ENCODE data around the gene FTSJ1.
"Not testable (repeated sequence)": the region's sequence is repeated elsewhere in the genome, so short reads cannot be mapped to it uniquely, and the experiment has no call there.

FTSJ1 gene

GRCh38 chrX:48475774-48476577 lies at the start of gene FTSJ1:
TSS of gene FTSJ1 (plus strand) at chrX:48476199. CDS start at chrX:48478048, 1,849 bp downstream.
- DNase-seq (ENCODE audit: low read depth in 3 of 3) = peak; percentile 58 to 81 (median 79)

- DNase-seq (ENCODE audit: low read depth in 3 of 3) = not testable (repeated sequence)
Observed at GRCh38 chrX:48427027-48427716, 48.8 kb upstream of the FTSJ1 start.

- DNase-seq (ENCODE audit: low read depth in 3 of 3) = not testable (repeated sequence)
Observed at GRCh38 chrX:48429606-48430005, 46.4 kb upstream of the FTSJ1 start.

DNA sequence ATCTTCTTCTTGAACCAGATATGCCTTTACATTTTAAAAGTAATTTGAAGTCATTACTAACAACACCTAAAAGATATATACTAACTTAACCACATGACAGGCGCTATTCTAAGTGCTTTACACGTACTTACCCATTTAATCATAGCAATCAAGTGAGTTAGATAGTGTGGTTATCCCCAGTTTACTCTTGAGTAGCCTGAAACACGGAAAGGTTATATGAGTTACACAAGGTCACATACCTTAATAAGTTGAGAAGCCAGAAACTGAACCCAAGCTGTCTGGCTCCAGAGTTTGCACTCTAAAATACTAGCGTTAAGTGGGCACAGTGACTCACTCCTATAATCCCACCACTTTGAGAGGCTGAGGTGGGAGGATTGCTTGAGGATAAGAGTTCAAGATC lies 45.8 kb upstream of the FTSJ1 start:
- DNase-seq (ENCODE audit: low read depth in 3 of 3) = not testable (repeated sequence)

- DNase-seq (ENCODE audit: low read depth in 3 of 3) = not testable (repeated sequence)
Observed at GRCh38 chrX:48433713-48434112, 42.3 kb upstream of the FTSJ1 start.

- not testable (repeated sequence) for DNase-seq (ENCODE audit: low read depth in 3 of 3)
Observed at GRCh38 chrX:48447201-48447600, 28.8 kb upstream of the FTSJ1 start.

DNA sequence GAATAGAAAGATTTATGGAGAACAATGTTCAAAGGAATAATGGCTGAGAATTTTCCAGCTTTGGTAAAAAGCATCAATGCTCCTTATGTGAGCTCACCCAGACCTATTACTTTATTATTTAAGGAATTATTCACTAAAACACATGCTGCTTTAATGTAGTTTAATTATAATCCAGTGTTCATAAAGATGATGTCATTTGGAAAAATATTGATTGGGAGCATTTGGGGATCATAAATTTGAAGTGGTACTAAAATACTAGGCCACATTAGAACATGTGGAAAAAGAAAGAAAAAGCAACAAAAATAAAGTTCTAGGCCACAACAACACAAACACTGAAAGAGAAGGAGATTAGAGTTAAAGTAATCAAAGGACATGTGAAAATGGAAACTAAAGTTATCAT lies 25.9 kb upstream of the FTSJ1 start:
- DNase-seq (ENCODE audit: low read depth in 3 of 3) = no peak

- no peak for DNase-seq (ENCODE audit: low read depth in 3 of 3)
Observed at GRCh38 chrX:48451708-48452107, 24.3 kb upstream of the FTSJ1 start.

DNA sequence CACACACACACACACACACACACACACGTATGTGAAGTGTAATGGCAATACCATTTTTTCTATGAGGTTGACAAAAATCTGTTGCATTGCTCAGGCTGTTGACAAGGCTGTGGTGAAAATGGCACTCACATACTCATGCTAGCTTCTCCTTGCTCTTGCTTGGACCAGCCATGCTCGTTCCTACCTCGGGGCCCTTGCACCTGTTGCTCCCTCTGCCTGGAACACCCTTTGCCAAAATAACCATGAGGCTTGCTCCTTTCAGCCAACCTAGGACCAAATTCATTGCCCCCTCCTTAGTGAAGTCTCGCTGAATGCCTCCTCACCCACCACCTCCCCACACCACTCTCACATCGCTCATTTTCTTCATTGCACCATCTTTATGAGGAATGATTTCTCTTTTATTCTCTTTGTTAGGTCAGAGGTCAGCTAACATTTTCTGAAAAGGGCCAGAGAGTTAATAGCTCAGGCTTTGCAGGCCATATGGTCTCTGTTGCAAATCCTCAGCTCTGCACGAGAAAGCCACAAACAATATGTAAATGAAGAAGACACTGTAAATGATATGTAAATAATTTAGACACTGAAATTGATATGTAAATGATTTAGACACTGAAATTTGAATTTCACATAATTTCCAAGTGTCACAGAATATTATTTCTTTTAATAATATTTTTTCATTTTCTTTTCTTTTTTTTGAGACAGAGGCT lies 19.2 kb upstream of the FTSJ1 start:
- DNase-seq (ENCODE audit: low read depth in 3 of 3) = no peak

- no peak for DNase-seq (ENCODE audit: low read depth in 3 of 3)
Observed at GRCh38 chrX:48458711-48459110, 17.3 kb upstream of the FTSJ1 start.

DNA sequence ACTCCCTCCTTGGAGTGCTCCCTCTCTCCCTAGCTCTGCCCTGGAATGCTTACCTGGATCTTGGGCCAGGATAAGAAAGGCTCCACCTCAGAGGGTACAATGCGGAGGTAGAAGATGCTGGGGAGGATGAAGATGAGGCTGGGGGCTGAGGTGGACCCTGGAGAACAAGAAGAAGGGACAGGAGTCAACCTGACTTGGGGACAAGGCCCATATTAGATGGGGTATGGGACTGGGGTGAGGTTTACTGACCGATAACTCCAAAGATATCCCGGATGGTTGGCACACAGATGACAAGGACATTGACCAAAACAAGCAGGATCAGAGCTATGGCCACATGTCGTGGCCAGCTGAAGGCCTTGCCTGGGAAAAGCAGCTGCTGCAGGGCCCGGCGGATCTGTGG lies 16.5 kb upstream of the FTSJ1 start:
- no peak for DNase-seq (ENCODE audit: low read depth in 3 of 3)

- no peak for DNase-seq (ENCODE audit: low read depth in 3 of 3)
Observed at GRCh38 chrX:48460031-48460430, 16.0 kb upstream of the FTSJ1 start.

GRCh38 chrX:48460606-48461005 lies 15.4 kb upstream of the FTSJ1 start:
- DNase-seq (ENCODE audit: low read depth in 3 of 3) = no peak

DNA sequence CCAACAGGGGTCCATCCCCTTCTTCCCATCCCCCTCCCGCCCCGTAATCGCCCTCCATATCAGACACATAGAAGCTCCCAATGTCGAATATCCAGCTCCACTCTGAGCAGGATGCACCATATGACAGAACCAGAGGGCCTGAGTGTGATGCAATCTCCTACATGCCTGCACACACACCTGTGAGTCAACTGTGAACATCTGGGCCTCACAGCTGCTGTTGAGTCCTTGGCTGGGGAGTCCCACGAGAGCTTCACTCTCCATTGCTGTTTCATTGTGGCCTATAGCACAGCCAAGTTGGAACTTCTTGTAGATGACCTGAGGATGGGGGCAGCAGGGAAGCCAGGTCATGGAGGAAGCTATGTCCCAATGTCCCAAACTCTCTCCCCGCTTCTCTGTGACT lies 14.2 kb upstream of the FTSJ1 start:
- DNase-seq (ENCODE audit: low read depth in 3 of 3) = no peak

- DNase-seq (ENCODE audit: low read depth in 3 of 3) = no peak
Observed at GRCh38 chrX:48465336-48465933, 10.6 kb upstream of the FTSJ1 start.

GRCh38 chrX:48466696-48467095 lies 9.3 kb upstream of the FTSJ1 start:
- no peak for DNase-seq (ENCODE audit: low read depth in 3 of 3)

DNA sequence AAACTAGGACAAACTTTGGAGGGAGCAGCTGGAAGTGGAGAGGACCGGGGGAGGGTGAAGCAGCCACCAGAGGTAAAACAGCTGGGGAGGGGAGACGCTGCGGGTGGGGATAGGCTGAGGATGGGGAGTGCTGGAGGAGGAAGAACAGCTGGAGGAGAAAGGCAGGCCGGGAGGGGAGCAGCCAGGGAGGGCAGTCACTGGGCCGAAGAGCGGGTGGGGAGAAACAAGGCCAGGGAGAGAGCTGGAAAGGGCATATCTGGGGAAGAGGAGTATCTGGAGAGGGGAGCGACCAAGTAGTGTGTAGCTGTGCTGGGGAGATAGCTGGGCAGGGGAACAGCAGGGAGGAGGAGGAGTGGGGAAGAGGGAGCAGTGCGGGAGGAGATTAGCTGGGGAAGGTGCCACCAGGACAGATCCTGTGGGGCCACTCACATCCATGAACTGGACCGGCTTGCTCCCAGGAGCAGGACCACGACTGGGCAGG lies 8.7 kb upstream of the FTSJ1 start:
- no peak for DNase-seq (ENCODE audit: low read depth in 3 of 3)

DNA sequence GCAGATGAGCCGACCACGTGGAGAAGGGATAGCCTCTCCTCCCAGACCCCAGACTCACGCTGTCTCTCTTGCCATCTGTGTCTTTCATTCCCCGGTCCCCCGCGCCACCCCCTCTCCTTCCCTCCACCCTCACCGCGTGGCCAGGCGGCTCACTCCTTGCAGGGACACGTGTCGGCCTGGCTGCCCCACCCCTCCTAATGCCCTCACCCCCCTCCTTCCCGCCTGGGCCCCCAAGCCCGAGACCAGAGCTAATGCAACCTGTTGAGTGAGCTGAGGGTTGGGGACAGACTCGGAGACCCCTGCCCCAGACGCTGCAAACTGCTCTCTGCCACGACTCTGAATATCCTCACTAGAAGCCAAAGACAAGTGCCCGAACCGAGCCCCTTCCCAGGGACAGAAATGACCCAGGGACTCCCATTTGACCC lies 7.7 kb upstream of the FTSJ1 start:
- peak; percentile 30 to 40 (median 33) for DNase-seq (ENCODE audit: low read depth in 3 of 3)

DNA sequence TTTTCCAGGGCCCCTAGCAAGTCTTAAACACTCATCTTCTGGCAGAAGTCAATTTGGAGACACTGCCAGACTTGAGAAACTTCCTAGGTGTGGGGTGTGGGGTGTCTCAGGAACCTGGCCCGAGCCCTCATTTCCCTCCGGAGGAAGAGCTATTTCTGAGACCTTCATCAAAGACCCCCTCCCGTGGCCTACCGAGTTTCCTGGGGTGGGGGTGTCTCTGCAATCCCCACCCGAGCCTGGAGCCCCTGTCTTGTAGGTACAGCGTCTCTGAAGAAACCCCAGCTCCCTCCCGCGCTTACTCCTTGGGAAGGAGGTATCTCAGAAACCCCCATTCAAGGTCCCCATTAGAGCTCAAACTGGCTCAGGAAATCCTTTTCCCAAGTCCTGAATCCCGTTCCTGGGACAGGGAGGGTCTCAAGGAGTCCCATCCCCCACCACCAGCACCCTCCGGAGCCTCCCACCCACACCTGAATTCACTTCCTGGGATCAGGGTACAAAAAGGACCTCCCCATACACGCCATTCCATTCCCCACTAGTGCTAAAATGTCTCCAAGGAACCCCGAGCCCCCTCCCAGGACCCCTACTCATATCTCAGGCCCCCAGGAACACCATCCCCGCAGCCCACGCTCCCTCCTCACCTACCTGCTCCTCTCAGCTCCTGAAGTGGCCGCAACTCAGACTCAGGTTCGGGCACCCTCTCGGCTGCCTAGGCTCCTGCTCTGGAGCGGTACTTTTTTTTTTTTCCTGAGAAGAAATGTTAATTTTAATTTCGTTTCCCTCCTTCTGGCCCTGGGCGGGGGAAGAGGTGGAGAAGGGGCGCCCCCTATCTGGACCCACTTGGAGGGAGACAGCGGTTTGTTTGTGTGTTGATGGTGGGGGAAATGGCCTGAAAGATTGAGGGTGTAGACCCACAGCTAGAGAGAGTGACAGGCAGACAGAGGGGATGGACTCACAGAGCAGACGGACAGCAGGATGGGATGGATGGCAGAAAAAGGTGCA lies 7.0 kb upstream of the FTSJ1 start:
- DNase-seq (ENCODE audit: low read depth in 3 of 3) = peak in 2 of 3 experiments; percentile 17 to 19

GRCh38 chrX:48470110-48470832 lies 5.7 kb upstream of the FTSJ1 start, which contains the start of gene SLC38A5:
TSS of gene SLC38A5 (minus strand) at chrX:48470260. CDS start at chrX:48467924, 2,336 bp downstream.
- no peak for DNase-seq (ENCODE audit: low read depth in 3 of 3)

Data from stimulated activated CD4-positive, alpha-beta T cell treated with anti-CD3 and anti-CD28 coated beads, TNF-alpha, amount 100 ng/mL, for 4 hours (primary cell).